ENCODE data around the gene SZRD1. TPM values are rescaled to one million over a fixed set of nuclear protein-coding genes. Genes with fewer than 3 reads are reported as not detected.
A peak's percentile ranks its signal among the peaks of the same experiment; 100 is the strongest.
"Not testable (repeated sequence)": the region's sequence is repeated elsewhere in the genome, so short reads cannot be mapped to it uniquely, and the experiment has no call there.

SZRD1 gene, protein sequence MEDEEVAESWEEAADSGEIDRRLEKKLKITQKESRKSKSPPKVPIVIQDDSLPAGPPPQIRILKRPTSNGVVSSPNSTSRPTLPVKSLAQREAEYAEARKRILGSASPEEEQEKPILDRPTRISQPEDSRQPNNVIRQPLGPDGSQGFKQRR
- 81.1 and 101 TPM in 2 replicates for total RNA-seq (2014; rRNA removed; shearing (Covaris generic); ENCODE audit: low replicate concordance)

DNA sequence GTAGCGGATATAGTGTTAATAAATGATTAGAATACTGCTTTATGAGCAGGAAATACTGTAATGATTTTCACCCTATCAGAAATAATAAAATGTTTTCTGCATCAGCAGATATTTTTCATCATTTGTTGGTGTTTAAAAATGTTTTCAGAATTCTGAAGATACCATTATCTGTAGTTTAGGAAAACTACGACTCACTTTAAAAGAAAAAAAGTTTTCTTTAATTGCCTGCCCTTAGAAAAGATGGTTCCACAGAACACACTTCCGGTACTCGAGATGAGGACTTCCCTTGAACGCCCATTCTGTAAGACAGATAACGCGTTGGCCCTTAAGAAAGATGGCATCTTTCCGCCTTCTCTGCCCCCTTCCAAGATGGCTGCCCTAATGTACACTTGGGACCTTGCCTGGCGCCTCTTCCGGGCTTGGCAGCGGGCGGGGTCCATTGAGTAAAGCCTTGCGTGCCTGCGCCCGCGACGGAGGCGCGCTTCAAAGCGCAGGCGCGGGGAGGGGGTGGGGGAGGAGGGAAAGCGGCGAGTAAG lies at the start of gene SZRD1:
SZRD1 (plus strand) TSS at position 521 of the 536 bp plus-strand sequence. CDS start 16 bp downstream, outside the sequence.
- Histone ChIP-seq H3K9me3 (no peaks in the 10 kb centered on the region), H3K27me3 (no peaks in the 10 kb centered on the region), H3K4me3 (peak within 1 kb of the TSS; percentile 99), H3K36me3 (peaks cover 12% of the 10 kb centered on the region)
- peak; percentile 96 for DNase-seq

DNA sequence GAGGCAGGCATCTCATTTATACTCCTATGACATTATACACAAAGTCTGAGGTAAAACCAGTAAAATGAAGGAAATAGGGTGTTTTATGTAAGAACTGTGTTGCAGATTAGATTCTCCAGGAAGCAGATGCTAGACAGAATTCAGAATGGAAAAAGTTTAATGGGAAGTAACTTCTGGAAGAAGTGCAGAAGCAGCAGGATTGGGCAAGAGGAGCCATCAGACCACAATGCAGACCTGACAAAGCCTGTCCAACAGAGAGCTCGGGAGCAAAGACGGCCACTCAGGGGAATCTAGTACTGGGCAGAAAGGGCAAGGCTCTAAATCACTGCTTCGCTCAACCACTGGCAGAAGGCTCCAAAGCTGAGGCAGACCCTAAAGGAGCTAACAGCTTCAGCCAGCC lies 48.5 kb upstream of the SZRD1 start:
- no peaks in the 10 kb centered on the region for H3K9me3 ChIP-seq
- DNase-seq: no peak
- H3K36me3 ChIP-seq: peaks cover 14% of the 10 kb centered on the region
- no peaks in the 10 kb centered on the region for H3K27me3 ChIP-seq
- H3K4me3 ChIP-seq: no peak overlapping the region

DNA sequence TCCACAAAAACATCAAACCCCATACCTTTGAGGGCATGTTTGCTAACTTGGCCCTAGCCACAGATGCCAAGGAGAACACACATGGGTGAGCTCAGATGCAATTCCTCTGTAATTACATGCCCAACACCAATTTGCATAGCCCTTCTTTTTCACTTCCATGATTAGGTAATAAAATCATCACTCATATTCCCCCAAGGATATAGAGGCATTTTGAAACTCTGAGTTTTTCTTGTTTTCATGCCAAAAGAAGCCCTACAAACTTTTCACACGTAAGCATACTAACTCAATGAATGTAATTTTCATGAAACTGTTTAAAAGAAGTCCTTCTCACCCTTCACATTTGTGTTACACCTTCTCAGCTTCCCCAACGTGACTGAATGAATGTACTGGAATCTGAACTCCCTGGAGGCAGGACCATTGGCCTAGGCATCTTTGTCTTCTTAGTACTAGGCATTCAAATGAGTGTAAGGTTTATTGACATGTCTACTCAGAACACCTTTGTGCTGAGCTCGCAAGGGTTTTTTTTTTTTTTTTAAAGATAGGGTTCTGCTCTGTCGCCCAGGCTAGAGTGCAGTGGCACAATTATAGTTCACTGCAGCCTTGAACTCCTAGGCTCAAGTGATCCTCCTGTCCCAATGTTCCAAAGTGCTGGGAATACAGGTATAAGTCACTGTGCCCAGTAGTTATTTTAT lies 45.7 kb upstream of the SZRD1 start:
- DNase-seq: no peak
- no peaks in the 10 kb centered on the region for H3K27me3 ChIP-seq
- no peaks in the 10 kb centered on the region for H3K36me3 ChIP-seq
- no peak overlapping the region for H3K4me3 ChIP-seq
- H3K9me3 ChIP-seq: no peaks in the 10 kb centered on the region

DNA sequence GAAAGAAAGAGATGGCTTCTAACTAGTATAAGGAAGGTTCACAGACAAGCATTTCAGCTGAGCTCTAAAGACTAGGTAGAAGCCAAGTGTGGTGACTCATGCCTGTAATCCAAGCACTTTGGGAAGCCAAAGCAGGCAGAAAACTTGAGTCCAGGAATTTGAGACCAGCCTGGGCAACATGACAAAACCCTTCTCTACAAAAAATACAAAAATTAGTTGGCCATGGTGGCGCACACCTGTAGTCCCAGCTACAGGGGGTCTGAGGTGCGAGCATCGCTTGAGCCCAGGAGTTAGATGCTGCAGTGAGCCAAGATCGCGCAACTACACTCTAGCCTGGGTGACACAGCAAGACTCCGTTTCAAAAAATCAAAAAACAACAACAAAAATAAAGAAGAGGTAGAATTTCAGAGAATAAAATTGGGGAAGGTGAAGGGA lies 42.6 kb upstream of the SZRD1 start:
- DNase-seq: peak; percentile 82
- H3K27me3 ChIP-seq: no peaks in the 10 kb centered on the region
- 0 out of 2 replicates have a peak, but pooled peaks cover 3% of the 10 kb centered on the region for H3K36me3 ChIP-seq
- H3K9me3 ChIP-seq: no peaks in the 10 kb centered on the region
- H3K4me3 ChIP-seq: no peak overlapping the region

DNA sequence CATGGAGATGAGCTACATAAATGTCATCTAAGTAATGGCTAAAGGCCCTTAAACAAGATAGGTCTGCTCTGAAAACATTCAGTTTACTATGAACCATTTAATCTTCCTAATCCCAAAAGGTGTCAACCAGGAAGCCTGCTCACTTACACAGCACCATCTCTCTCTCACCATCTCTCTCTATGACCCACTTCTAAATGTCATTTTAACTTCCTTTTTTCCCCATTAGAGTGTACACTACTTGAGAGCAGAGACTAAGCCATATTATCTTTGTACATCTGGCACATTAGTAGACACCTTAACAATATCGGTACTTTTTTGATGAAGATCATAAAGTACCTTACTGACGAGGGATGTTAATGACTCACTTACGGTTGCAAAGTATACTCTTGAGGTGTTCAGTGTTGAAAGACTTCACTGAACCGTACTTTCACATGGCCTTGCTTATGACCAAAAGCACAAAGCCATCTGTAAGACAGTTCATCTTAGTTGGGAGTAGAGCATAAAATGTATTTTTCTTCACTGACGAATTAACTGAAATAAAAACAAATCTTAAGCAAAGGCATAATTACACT lies 40.1 kb upstream of the SZRD1 start:
- H3K9me3 ChIP-seq: no peaks in the 10 kb centered on the region
- no peak overlapping the region for H3K4me3 ChIP-seq
- H3K27me3 ChIP-seq: no peaks in the 10 kb centered on the region
- H3K36me3 ChIP-seq: 0 out of 2 replicates have a peak, but pooled peaks cover 3% of the 10 kb centered on the region
- DNase-seq: no peak

DNA sequence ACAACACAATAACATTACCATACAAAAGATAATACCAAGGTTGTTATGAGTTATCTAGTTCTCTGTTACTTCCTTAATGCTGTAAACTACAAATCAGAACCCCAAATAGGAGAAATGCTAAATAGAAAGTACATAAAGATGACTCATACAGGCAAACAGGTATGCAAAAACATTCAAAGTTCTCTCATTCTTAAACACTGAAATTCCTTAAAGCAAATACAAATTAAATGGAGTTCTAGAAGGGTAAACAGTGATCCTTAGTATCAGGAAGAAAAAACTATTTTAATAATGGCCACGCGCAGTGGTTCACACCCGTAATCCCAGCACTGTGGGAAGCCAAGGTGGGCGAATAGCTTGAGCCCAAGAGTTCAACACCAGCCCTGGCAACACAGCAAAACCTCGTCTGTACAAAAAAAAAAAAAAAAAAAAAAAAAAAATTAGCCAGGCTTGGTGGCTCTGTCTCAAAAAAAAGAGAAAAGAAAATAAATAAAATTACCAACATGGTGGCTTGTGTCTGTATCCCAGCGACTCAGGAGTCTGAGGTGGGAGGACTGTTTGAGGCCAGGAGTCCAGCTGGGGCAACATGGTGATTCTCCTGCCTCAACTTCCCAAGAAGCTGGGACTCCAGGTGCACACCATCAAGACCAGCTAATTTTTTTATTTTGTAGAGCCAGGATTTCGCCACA lies 32.2 kb upstream of the SZRD1 start:
- no peak for DNase-seq
- Histone ChIP-seq H3K36me3 (no peaks in the 10 kb centered on the region; the same call in none of the 2 replicates), H3K9me3 (no peaks in the 10 kb centered on the region), H3K27me3 (no peaks in the 10 kb centered on the region), H3K4me3 (no peak overlapping the region)

DNA sequence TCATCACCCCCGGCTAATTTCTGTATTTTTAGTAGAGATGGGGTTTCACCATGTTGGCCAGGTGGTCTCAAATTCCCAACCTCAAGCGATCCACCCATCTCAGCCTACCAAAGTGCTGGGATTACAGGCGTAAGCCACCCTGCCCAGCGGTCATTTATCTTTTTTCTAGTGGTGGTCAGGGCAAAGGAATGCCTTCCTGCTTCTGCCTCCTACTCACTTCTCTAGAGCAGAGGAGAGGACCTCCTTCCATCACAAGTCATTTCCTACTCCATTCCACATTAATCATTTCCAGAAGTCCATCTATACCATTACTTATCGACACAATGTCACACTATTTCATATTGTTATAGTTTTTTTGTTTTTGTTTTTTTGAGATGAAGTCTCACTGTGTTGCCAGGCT lies 28.1 kb upstream of the SZRD1 start:
- Histone ChIP-seq H3K9me3 (no peaks in the 10 kb centered on the region), H3K36me3 (no peaks in the 10 kb centered on the region; the same call in none of the 2 replicates), H3K27me3 (no peaks in the 10 kb centered on the region), H3K4me3 (no peak overlapping the region)
- DNase-seq: no peak

DNA sequence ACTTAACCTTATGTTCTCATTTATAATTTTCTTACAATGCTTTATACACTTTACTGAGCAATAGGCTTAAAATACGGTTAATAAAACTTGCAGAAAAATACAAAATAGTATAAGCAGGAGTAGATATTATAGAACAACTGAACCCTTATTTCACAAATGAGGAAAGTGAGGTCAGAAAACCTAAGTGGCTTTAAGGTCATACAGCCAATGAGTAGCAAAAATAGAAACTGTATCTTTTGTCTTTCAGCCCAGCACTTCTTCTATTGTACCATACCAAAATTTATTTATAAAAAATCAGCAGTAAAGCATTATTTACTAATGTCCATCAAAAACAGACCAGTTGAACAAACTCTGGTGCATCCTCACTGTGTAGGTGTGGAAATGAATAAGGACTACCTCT lies 26.4 kb upstream of the SZRD1 start:
- no peak for DNase-seq
- no peaks in the 10 kb centered on the region for H3K27me3 ChIP-seq
- no peaks in the 10 kb centered on the region for H3K9me3 ChIP-seq
- H3K36me3 ChIP-seq: no peaks in the 10 kb centered on the region; the same call in none of the 2 replicates
- H3K4me3 ChIP-seq: no peak overlapping the region

DNA sequence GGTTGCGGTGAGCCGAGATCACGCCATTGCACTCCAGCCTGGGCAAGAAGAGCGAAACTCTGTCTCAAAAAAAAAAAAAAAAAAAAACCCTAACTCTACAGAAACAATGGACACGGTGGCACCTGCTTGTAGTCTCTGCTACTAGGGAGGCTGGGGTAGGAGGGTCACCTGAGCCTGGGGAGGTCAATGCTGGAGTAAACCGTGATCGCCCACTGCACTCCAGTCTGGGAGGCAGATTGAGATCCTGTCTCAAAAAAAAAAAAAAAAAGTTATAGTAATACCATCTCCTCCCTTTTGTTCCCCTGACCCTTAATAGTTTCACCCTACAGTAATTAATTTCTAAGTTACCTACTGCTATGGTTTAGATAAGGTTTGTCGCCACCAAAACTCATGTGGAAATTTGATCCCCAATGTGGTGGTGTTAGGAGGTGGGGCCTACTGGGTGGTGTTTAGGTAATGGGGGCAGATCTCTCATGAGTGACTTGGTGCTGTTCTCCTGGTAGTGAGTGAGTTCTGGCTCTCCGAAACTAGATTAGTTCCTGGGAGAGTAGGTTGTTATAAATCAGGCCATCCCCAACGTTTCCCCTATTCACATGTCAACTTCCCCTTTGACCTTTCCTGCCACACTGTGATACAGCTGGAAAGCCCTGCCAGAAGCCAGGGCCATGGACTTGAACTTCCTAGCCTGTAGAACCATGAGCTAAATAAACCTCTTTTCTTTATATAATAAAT lies 24.5 kb upstream of the SZRD1 start:
- Histone ChIP-seq H3K27me3 (no peaks in the 10 kb centered on the region), H3K4me3 (no peak overlapping the region), H3K36me3 (no peaks in the 10 kb centered on the region; the same call in none of the 2 replicates), H3K9me3 (no peaks in the 10 kb centered on the region)
- DNase-seq: no peak

DNA sequence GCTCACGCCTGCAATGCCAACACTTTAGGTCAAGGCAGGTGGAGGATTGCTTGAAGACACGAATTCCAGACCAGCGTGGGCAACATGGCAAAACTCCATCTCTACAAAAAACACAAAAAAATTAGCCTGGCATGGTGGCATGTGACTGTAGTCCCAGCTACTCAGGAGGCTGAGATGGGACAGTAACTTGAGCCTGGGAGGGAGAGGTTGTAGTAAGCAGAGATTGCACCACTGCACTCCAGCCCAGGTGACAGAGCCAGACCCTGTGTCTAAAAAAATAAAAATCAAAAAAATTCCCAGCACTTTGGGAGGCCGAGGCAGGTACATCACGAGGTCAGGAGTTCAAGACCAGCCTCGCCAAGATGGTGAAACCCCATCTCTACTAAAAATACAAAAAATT lies 23.8 kb upstream of the SZRD1 start:
- DNase-seq, H3K36me3 ChIP-seq, H3K27me3 ChIP-seq, H3K4me3 ChIP-seq, H3K9me3 ChIP-seq: not testable (repeated sequence)

DNA sequence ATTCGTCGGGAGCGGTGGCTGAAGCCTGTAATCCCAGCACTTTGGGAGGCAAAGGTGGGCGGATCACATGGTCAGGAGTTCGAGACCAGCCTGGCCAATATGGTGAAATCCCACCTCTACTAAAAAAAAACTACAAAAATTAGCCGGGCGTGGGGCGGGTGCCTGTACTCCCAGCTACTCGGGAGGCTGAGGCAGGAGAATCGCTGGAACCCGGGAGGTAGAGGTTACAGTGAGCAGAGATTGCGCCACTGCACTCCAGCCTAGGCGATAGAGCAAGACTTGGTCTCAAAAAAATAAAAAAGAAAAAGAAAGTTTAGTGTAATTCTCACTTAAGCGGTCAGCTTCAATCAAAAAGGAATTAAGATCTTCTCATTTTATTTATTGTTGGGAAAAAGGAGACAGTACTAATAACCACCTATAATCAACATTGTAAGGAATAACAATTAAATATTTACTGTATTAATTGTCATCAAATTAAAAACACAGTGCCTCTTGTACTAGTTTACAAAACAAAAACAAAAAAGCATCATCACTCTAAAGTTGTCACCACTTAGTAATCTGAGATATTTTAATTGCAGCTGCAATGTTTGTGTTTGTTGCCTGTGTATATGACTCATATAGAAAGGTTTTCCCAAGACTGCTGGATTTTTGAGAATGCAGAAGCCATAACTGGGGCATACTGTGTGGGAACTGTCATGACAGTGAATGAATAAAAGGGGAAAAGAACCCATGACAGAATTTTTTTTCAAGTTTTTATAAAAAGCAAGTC lies 18.4 kb upstream of the SZRD1 start:
- H3K9me3 ChIP-seq: no peaks in the 10 kb centered on the region
- no peak for DNase-seq

DNA sequence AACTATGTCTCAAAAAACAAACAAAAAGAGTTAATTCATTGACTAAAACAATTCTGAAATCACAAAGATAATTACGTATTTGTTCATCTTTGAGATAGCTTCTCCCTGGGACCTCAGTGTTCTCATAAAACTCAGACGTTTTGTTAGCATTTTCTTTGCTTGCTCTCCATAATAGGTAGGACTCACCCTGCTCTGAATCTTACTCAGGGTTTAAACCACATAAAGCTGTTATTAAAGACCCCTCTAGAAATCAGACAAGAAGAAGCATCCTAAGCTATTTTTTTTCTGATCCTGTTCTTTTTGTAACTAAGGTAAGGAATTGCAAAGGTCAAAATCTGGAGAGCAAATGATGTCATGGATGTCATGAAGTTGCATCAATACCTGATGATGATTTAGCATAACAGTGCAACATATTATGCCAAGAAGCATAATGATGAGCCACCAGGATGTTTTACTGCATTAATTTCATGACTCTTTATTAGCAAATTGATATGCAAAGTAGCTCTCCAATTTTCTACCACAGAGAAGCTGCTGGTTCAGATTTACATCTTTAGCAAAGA lies 17.1 kb upstream of the SZRD1 start:
- DNase-seq: no peak
- no peak overlapping the region for H3K4me3 ChIP-seq
- H3K27me3 ChIP-seq: no peaks in the 10 kb centered on the region
- no peaks in the 10 kb centered on the region for H3K9me3 ChIP-seq
- H3K36me3 ChIP-seq: no peaks in the 10 kb centered on the region

More for the DNA sequence above, 18.4 kb upstream of the SZRD1 start:
- Histone ChIP-seq H3K27me3 (no peaks in the 10 kb centered on the region), H3K4me3 (no peak overlapping the region), H3K36me3 (no peaks in the 10 kb centered on the region)

DNA sequence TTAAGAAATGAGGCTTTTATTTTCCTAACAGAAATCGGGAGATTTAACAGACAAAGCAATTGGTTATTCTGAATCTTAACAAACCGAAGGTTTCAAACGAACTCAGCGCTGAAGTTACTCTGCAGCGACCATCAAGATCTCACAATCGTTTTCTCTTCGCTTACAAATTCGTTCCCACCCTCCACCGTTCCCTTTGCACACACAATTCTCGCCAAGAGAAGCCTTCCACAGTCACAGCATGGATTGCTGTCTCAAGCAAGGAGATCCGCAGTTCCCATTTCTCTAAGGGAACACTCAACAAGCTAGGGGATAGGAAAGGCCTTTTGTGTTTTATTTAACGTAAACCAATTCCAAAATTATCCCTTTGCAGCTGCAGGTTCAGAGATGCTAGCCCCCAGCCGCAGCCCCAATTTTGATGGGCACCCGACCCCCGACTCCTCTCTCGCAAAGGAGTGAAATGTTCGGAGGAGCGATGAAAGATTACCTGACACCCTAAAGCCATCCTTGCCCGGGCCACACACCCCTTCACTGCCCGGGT lies 15.5 kb upstream of the SZRD1 start:
- no peaks in the 10 kb centered on the region for H3K27me3 ChIP-seq
- no peaks in the 10 kb centered on the region for H3K9me3 ChIP-seq
- H3K4me3 ChIP-seq: peak overlapping the region; percentile 98
- DNase-seq: no peak
- H3K36me3 ChIP-seq: no peaks in the 10 kb centered on the region

DNA sequence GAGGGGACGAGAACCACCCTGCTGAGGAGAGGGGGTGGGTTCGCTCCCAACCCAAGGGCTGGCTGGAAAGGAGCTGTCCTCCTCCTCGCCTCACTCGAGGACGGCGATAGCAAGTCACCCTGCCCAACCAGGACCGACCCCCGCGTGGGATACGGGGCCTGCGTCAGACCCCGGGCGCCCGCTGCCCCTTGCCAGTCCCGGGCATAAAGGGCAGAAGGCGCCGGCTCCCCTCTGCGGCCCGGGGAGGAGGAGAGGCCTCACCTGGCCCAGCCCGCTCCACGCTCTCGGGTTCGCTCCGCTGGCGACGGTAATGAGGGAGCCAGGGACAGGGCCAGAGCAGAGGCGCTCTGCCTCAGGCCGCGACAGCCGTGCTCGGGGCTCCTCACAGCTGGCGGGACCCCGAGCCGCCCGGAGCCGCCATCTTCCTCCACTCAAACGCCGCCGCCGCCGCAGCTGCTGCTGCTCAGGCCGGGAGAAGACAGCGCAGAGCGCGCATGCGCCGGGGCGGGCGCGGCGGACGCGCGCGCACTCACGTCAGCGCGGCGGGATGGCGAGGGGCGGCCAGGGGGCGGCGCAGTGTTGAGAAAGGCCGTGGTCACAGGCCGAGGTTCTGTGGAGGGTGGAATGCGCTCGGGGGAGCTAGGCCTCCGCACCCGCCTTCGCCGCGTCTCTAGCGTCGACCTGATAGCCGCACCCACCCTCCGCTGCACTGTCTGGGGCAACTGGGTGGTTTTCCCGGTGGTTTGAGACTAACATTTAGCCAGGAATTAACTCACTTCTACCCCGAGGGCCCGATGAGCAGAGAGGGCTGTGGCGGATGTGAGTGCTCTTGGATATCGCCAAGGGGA lies 14.8 kb upstream of the SZRD1 start, which contains the start of gene FBXO42:
FBXO42 (minus strand) TSS at position 487 of the 848 bp plus-strand sequence. CDS start 37,062 bp downstream, outside the sequence.
- peak; percentile 91 for DNase-seq
- Histone ChIP-seq H3K4me3 (peak within 1 kb of the TSS; percentile 98), H3K36me3 (no peaks in the 10 kb centered on the region), H3K9me3 (no peaks in the 10 kb centered on the region), H3K27me3 (no peaks in the 10 kb centered on the region)

Measured in MG63 (cell line).